ENCODE measurements around the gene CKLF.

GRCh38 chr16:66605979-66606751, 53.8 kb downstream of the CKLF start:
- TF ChIP-seq CTCF (IDR thresholded peaks at IDR 0.05) (no peak), EZH2 (IDR thresholded peaks at IDR 0.05; ENCODE audit: borderline replicate concordance, insufficient read depth, low read depth, low read length, poor library complexity, severe bottlenecking) (no peak)
